Heart left ventricle (tissue), 13 donors: ENCODE results near the gene ZSWIM4.

Source experiments
- POLR2A ChIP-seq, 2 donors: fragments of 450-650 bp; IDR thresholded peaks; one replicate each; pipeline ENCODE4 v1.6.1; 2017; ENCODE audit warnings: antibody characterized with exemption in 2 of 2, mild to moderate bottlenecking in 2 of 2, moderate library complexity in 2 of 2
- TF ChIP-seq, protein P1 (sequence below), 12 donors: fragments of 200-600 bp; sonication (generic) in 4 of 12; IDR thresholded peaks; one replicate each; pipeline versions ENCODE4 v1.5.0 to v1.8.0; 2018 to 2022; ENCODE audit warnings: antibody characterized with exemption in 12 of 12, mild to moderate bottlenecking in 5 of 12
- donor health status: ischemic (EF 13 %, LVEDD 7.1; RV severe dilation, severe dysfunction).
- donor health status: DM: no; HTN: yes; CAD: no.
- donor health status: DM: no; HTN: no; CAD: no.
- donor health status: ischemic (EF 25% LVEDD 6.9; RV normal size, moderate dysfunction).
- donor health status: ischemic (EF 25% LVEDD 5.7; RV mildly dilated, moderate dysfunction).
- donor health status: ischemic (EF 35%, LVEDD 5.7; RV mildly dilated, moderate dysfunction).
- donor health status: nonischemic (EF 11% LVEDD 7.7; RV severe dilation, severe dysfunction).
- donor health status: DM: yes; HTN: yes; CAD: no.
- donor health status: PGD.
- donor health status: ischemic (EF 29% LVEDD 5.4; RV normal size, mild dysfunction).
- donor health status: nonischemic (EF 23%, LVEDD 6.1; RV moderate dilation, normal function).

GRCh38 chr19:13849991-13850909 is 55.0 kb downstream of the ZSWIM4 start:
- peak in 1 of 2 donors; percentile 35 for TF ChIP-seq POLR2A (IDR thresholded peaks at IDR 0.05)
- TF ChIP-seq, protein P1, sequence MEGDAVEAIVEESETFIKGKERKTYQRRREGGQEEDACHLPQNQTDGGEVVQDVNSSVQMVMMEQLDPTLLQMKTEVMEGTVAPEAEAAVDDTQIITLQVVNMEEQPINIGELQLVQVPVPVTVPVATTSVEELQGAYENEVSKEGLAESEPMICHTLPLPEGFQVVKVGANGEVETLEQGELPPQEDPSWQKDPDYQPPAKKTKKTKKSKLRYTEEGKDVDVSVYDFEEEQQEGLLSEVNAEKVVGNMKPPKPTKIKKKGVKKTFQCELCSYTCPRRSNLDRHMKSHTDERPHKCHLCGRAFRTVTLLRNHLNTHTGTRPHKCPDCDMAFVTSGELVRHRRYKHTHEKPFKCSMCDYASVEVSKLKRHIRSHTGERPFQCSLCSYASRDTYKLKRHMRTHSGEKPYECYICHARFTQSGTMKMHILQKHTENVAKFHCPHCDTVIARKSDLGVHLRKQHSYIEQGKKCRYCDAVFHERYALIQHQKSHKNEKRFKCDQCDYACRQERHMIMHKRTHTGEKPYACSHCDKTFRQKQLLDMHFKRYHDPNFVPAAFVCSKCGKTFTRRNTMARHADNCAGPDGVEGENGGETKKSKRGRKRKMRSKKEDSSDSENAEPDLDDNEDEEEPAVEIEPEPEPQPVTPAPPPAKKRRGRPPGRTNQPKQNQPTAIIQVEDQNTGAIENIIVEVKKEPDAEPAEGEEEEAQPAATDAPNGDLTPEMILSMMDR (IDR thresholded peaks at IDR 0.05) = no peak
